Fibroblast of the conjunctiva (primary cell): ENCODE data around the gene NXN.
"Not testable (repeated sequence)": the region's sequence is repeated elsewhere in the genome, so short reads cannot be mapped to it uniquely, and the experiment has no call there.

Experiments used
- DNase-seq: peaks from one replicate; pipeline ENCODE4 v3.0.0-alpha.2; 2010; ENCODE audit warnings: low read depth

Gene NXN

GRCh38 chr17:917941-918740, 61.4 kb downstream of the NXN start:
- no peak for DNase-seq

GRCh38 chr17:917391-917811, 62.2 kb downstream of the NXN start:
- DNase-seq = no peak

- no peak for DNase-seq
These were observed 63.3 kb downstream of the NXN start for GRCh38 chr17:916315-916714.

DNA sequence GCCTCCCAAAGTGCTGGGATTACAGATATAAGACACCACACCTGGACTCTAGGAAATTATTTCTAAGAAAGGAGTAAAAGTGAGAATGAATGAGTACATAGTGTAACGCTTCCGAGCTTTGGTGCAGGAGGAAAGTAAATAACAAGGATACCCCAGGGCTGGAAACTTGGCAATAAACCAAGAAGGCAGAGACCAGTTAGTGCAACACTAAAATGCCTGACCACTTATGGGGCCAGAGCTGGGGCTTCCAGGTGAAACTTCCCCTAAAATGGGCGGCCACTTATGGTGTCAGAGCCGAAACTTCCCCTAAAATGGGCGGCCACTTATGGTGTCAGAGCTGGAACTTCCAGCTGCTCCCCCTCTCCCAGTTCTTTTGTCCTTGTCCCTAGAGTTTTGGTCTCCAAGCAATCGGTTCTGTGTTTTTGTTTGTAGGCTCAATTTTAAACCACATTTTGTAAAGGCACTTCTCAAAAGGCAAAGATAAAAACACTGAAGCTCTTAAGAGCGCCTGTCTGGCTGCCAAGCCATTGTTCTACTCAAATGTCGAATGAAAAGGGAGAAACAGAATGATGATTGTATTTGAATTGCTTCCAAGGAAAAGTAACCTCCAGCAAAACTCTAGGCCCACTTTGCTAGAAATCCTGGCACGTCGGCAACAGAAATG, 63.9 kb downstream of the NXN start:
- no peak for DNase-seq

- DNase-seq = no peak
These were observed 65.0 kb downstream of the NXN start for GRCh38 chr17:914561-914960.

GRCh38 chr17:913207-913606, 66.4 kb downstream of the NXN start:
- DNase-seq = no peak

DNA sequence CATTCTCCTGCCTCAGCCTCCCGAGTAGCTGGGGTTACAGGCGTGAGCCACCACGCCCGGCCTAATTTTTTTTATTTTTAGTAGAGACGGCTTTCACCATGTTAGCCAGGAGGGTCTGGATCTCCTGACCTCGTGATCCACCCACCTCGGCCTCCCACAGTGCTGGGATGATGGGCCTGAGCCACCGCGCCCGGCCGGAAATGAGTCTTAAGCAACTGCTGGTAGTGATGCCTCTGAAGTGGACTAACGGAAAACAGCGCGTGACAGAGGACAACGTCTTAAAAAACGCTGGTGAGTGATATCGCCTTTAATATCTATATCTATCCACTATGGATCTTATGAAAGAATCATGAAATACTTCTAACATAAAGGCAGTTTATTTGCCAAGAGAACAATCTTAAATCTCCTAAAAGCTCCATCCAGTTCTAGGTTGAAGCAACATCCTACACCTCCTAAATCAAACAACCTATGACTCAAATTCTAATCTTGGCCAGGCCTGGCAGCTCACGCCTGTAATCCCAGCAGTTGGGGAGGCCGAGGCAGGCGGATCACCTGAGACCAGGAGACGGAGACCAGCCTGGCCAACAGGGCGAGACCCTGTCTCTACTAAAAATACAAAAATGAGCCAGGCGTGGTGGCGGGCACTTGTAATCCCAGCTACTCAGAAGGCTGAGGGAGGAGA, 69.8 kb downstream of the NXN start:
- DNase-seq = no peak

- DNase-seq = no peak
These were observed 71.9 kb downstream of the NXN start for GRCh38 chr17:907725-908124.

DNA sequence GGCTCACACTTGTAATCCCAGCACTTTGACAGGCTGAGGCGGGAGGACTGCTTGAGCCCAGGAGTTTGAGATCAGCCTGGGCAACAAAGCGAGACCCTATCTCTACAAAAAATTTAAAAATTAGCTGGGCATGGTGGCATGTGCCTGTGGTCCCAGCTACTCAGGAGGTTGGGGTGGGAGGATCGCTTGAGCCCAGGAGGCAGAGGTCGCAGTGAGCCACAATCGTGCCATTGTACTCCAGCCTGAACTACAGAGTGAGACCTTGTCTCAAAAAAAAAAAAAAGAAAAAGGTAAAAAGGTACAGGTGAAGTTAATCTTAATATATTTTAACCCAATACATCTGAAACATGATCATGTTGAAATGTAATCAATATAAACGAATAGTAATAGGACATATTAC, 73.9 kb downstream of the NXN start:
- DNase-seq = not testable (repeated sequence)

DNA sequence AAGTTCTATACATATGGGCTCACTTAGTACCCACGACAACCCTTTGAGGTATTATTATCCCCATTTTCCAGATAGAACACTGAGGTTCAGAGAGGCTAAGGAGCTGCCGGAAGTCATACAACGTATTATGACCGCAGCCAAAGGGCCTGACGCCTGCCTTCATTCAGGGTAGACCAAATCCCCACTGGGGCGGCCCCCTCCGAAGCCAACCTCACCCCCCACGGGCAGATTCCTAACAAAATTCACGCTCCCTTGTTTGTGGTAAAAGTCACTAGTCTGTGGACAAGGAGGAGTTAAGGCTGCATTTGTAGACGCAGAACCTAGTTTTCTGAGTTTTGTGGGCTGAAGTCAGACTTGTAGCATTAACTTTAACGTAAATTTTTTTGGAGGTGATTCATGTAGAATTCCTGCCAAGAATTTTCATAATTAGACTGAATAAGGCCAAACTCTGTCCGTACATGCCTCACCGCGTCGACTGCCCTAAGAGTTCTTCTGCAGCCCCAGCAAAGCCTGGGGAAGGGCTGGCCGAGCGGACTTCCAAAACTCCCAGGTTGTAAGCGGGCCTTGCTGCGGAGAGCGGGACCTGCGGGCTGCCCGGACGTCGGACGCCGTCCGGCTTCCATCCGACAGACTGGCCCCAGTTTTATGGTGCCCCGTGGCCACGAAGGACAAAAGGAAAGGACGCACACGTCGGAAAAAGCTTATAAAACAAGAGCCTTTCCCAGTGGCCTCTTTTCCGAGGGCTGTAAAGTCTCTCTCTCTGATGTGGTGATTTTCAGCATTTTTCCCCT, 75.7 kb downstream of the NXN start:
- DNase-seq = peak; percentile 82

- no peak for DNase-seq
These were observed 77.1 kb downstream of the NXN start for GRCh38 chr17:902463-902862.

DNA sequence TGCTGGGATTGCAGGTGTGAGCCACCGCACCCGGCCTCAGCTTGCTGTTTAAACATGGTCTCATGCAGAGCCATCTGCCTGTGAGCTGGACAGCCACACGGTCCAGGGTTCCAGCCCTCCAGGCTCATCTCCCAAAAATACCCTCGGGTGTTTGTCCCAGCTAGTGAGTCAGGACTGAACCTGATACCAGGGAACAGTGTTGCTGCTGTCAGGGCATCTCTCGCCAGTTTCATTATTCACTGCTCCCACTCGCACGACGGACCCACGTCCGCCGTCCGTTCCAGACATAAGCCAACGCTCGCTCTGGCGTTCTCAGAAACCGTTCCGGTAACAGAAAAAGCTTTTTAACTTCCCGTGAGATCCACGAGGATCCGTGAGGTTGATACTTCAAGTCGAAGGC, 77.6 kb downstream of the NXN start:
- no peak for DNase-seq

DNA sequence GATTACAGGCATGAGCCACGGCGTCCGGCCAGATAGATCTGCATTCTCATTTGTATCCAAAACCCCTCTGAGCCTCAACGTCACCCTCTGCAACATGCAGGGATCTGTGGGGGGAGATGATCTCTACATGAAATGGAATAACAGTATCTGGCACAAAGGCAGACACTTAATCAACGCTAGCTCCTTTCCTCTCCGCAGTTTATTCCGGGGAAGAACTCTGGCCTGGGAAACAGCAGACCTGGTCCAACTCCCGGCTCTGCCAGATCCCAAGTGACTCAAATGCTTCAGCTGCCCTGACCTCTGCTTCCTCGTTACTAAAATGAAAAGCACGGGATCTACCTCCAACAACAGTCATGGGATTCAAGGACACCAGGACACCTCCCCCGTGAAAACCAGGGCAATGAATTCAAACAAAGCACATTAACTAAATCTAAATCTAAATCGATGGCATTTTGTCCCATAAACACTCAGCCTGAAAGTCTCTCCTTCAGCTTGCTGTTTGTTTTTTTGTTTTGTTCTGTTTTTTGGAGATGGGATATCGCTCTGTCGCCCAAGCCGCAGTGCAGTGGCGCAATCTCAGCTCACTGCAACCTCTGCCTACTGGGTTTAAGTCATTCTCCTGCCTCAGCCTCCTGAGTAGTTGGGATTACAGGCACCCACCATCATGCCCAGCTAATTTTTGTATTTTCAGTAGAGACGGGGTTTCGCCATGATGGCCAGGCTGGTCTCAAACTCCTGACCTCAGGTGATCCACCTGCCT, 78.2 kb downstream of the NXN start:
- DNase-seq = no peak

DNA sequence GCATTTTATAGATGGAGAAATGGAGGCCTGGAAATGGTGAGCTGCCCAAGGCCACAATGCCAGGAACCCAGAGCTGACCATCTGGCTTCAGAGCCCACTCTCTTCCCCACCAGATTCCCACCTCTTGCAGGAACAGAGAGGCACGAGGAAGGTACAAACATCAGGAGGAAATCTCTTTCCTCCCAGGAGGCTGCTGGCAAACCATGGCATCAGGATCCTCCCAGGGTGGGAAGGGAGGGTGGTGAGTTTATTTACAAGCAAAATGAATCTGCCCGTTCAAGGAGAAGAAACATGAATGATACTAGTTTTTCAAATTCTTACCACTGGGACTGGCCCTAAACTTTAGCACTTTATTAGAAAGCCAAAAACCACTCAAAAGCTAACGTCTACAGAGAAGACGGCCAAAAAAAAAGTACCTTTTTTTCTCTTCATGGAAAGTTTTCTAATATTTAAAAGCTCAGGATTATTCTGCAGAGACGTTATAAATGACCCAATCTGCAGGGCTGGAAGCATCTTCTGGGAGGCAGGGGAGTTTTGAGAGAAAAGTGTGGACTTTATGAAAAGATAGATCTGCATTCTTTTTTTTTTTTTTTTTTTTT, 79.1 kb downstream of the NXN start:
- DNase-seq = no peak

DNA sequence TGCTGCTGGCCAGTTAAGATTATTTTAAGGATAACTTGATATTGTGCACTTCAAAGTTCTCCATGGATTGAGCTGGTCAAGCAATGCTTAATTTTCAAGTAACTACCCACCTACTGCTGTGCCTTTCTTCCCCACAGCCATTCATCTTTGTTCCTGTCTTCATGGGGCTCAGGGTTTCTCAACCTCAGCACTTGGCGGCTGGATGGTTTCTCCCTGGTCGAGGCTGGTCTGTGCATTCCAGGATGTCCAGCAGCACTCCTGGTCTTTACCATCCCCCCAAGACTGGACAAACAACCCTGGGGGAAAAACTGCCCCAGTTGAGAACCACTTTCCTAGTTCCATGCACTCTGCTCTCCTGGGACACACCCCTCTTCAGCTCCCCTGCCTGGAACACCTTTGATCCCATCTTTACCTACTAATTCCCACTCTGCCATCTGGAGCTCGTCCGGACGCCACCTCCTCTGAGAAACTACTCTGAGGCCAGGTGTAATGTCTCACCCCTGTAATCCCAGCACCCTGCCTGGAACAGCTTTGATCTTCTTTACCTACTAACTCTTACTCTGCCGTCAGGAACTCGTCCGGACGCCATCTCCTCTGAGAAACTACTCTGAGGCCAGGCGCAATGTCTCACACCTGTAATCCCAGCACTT, 81.5 kb downstream of the NXN start:
- no peak for DNase-seq

DNA sequence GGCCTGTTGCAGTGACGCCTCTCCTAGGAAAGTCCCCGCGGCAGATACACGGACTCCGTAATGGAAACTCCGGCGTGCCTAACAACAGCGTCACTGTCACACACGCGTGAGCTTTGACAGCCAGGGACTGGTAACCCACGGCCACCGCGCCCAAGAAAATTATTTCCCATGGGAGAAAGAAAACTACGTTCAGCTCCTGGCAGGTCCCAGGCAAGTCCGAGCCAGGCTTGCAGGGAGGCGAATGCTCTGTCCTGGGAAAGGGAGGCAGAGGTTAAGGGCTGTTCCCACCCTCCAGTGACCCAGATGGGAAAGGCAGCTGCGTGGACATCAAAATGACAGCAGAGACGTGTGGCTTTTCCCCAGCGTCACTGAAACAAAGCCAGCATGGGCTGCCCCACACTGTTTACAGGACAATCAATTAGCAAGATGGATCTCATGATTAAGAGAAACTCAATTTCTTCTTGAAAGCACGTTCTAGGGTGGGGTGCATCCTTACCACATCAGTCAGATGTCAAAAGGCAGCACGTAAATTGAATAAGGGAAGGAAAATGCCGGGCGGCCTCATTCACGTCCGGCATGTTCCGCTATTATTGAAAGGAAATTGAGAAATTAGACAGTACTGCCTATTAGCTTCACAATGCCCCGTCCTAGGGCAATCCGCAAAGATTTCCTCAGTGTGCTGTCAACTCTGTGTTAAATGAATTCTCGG, 82.5 kb downstream of the NXN start:
- no peak for DNase-seq

DNA sequence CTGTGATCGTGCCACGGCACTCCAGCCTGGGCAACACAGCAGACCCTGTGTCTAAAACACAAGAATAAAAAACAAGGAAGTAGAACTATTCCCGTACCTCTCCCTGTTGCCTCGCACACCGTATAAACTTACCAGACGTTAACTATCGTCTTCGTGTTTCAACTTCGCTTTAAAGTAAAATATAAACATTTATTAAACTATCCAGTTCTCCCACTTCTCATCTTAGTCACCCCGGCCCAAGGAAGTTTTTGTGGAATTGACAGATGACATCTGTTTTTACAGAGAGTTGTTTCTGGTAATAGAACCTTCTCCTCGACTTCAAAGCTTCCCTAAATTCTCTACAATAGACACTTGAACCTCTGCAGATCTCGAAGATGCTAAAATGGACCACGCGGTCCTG, 83.1 kb downstream of the NXN start:
- DNase-seq = no peak

- DNase-seq = no peak
These were observed 86.6 kb downstream of the NXN start for GRCh38 chr17:892958-893357.

GRCh38 chr17:888998-889441, 90.6 kb downstream of the NXN start:
- no peak for DNase-seq
